ENCODE results near the gene ST6GAL1. TPM values are rescaled to one million over a fixed set of nuclear protein-coding genes. Genes with fewer than 3 reads are reported as not detected.
"Not testable (repeated sequence)": the region's sequence is repeated elsewhere in the genome, so short reads cannot be mapped to it uniquely, and the experiment has no call there.

Gene ST6GAL1
- total RNA-seq, 1 donor: 38.8 TPM

GRCh38 chr3:186965141-186965879 is 35.0 kb downstream of the ST6GAL1 start:
- H3K27me3 ChIP-seq (ENCODE audit: insufficient read depth, low read length): no peaks in the 10 kb centered on the region
- no peak overlapping the region for H3K4me3 ChIP-seq (ENCODE audit: low read length)
- peaks cover 31% of the 10 kb centered on the region for H3K4me1 ChIP-seq (ENCODE audit: insufficient read depth, low read length)
- H3K9me3 ChIP-seq (ENCODE audit: low read depth, low read length): no peaks in the 10 kb centered on the region

DNA sequence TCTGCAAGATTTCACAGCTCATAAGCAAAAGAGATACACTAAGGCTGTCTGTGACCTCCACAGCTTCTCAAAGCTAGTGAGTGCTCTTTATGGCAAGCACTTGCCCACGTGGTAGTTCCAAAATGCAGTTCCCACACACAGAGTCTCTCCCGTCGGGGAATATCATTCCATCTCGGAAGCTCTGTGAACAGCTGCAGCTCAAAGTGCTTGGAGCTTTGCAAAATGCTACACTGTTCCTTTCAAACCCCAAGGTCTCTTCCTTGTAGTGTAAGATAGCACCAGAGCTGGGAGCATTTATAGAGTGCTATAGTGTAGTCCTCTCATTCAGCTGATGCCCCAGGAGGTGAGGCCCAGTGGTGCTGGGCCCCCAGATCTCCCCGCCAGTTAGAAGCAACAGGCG is 36.1 kb downstream of the ST6GAL1 start:
- no peaks in the 10 kb centered on the region for H3K27me3 ChIP-seq (ENCODE audit: insufficient read depth, low read length)
- no peak overlapping the region for H3K4me3 ChIP-seq (ENCODE audit: low read length)
- H3K9me3 ChIP-seq (ENCODE audit: low read depth, low read length): no peaks in the 10 kb centered on the region
- peaks cover 24% of the 10 kb centered on the region for H3K4me1 ChIP-seq (ENCODE audit: insufficient read depth, low read length)

- H3K4me1 ChIP-seq (ENCODE audit: insufficient read depth, low read length): peaks cover 22% of the 10 kb centered on the region
- H3K9me3 ChIP-seq (ENCODE audit: low read depth, low read length); H3K4me3 ChIP-seq (ENCODE audit: low read length); H3K27me3 ChIP-seq (ENCODE audit: insufficient read depth, low read length): not testable (repeated sequence)
Observed at GRCh38 chr3:186967236-186967635, 36.9 kb downstream of the ST6GAL1 start.

DNA sequence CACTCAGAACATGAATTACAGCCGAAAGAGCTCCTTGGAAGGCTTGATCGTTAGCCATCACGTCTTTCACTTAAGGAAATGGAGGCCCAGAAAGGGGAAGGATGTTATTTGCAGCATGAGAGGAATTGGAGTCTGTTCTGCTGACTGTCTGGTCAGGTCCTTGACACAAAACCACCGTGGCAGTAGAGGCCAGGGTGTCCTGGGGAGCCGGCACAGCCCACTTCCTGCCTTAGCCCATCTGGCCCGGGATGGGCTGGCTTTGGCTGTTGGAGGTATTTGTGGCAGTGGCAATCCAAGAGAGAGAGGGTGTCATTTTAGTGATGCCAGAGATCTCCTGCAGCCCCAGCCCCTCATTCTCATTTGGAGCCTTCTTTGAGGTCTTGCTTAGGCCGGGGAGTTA is 37.4 kb downstream of the ST6GAL1 start:
- Histone ChIP-seq H3K4me3 (ENCODE audit: low read length) (no peak overlapping the region), H3K27me3 (ENCODE audit: insufficient read depth, low read length) (no peaks in the 10 kb centered on the region), H3K4me1 (ENCODE audit: insufficient read depth, low read length) (peaks cover 22% of the 10 kb centered on the region), H3K9me3 (ENCODE audit: low read depth, low read length) (no peaks in the 10 kb centered on the region)

- Histone ChIP-seq H3K4me1 (ENCODE audit: insufficient read depth, low read length) (peaks cover 24% of the 10 kb centered on the region), H3K9me3 (ENCODE audit: low read depth, low read length) (no peaks in the 10 kb centered on the region), H3K4me3 (ENCODE audit: low read length) (no peak overlapping the region), H3K27me3 (ENCODE audit: insufficient read depth, low read length) (no peaks in the 10 kb centered on the region)
Observed at GRCh38 chr3:186969607-186970006, 39.3 kb downstream of the ST6GAL1 start.

GRCh38 chr3:186971106-186971505 is 40.8 kb downstream of the ST6GAL1 start:
- H3K27me3 ChIP-seq (ENCODE audit: insufficient read depth, low read length); H3K9me3 ChIP-seq (ENCODE audit: low read depth, low read length); H3K4me3 ChIP-seq (ENCODE audit: low read length): not testable (repeated sequence)
- peaks cover 15% of the 10 kb centered on the region for H3K4me1 ChIP-seq (ENCODE audit: insufficient read depth, low read length)

DNA sequence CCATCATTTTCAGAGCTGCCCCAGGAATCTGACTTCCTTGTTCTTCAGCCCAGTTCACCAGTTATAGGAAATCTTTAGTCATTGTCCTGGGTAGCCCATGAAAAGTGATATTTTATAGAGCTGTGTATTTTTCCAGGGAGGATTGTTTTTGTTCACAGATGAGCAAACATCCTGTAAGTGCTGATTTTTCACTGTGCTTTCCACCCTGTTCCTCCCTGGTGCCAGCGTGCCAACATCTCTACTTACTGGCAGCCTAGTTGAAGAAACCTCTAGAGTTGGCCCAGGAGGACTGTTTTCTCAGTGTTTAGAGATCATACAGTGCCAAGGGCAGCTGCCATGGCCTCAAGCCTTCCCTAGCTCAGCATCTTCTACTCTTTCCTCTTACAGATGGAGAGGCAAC is 41.3 kb downstream of the ST6GAL1 start:
- Histone ChIP-seq H3K4me3 (ENCODE audit: low read length) (no peak overlapping the region), H3K27me3 (ENCODE audit: insufficient read depth, low read length) (no peaks in the 10 kb centered on the region), H3K9me3 (ENCODE audit: low read depth, low read length) (no peaks in the 10 kb centered on the region)

DNA sequence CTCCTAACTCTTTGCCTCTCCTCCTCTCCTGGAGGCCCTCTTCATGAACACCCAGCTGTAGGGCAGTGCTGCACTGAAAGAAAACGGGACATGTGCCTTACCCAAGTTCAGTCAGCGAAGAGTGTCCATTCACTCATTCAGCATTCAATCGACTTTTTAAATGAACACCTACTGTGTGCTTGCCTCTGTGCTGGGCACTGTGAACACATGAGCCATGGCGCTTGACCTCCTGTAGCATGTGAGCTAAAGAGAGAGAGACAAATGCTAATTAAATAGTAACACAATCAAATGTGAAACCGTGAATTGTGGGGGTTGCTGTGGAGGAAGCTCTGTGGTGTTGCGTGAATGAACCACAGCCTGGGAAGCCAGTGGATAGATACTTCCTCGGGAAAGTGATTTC is 43.4 kb downstream of the ST6GAL1 start:
- Histone ChIP-seq H3K4me3 (ENCODE audit: low read length) (no peak overlapping the region), H3K27me3 (ENCODE audit: insufficient read depth, low read length) (no peaks in the 10 kb centered on the region), H3K9me3 (ENCODE audit: low read depth, low read length) (no peaks in the 10 kb centered on the region), H3K4me1 (ENCODE audit: insufficient read depth, low read length) (peaks cover 8% of the 10 kb centered on the region)

More for the DNA sequence above, 41.3 kb downstream of the ST6GAL1 start:
- peaks cover 15% of the 10 kb centered on the region for H3K4me1 ChIP-seq (ENCODE audit: insufficient read depth, low read length)

GRCh38 chr3:186974824-186975313 is 44.5 kb downstream of the ST6GAL1 start:
- Histone ChIP-seq H3K4me1 (ENCODE audit: insufficient read depth, low read length) (peaks cover 8% of the 10 kb centered on the region), H3K9me3 (ENCODE audit: low read depth, low read length) (no peaks in the 10 kb centered on the region), H3K4me3 (ENCODE audit: low read length) (no peak overlapping the region), H3K27me3 (ENCODE audit: insufficient read depth, low read length) (no peaks in the 10 kb centered on the region)

- H3K4me1 ChIP-seq (ENCODE audit: insufficient read depth, low read length): peaks cover 8% of the 10 kb centered on the region
Observed at GRCh38 chr3:186975726-186976125, 45.4 kb downstream of the ST6GAL1 start.

GRCh38 chr3:186976837-186977750 is 46.8 kb downstream of the ST6GAL1 start:
- H3K4me3 ChIP-seq (ENCODE audit: low read length): no peak overlapping the region
- no peaks in the 10 kb centered on the region for H3K27me3 ChIP-seq (ENCODE audit: insufficient read depth, low read length)
- H3K9me3 ChIP-seq (ENCODE audit: low read depth, low read length): no peaks in the 10 kb centered on the region
- H3K4me1 ChIP-seq (ENCODE audit: insufficient read depth, low read length): peaks cover 8% of the 10 kb centered on the region

More at GRCh38 chr3:186975726-186976125, 45.4 kb downstream of the ST6GAL1 start:
- no peak overlapping the region for H3K4me3 ChIP-seq (ENCODE audit: low read length)
- H3K9me3 ChIP-seq (ENCODE audit: low read depth, low read length): no peaks in the 10 kb centered on the region
- no peaks in the 10 kb centered on the region for H3K27me3 ChIP-seq (ENCODE audit: insufficient read depth, low read length)

DNA sequence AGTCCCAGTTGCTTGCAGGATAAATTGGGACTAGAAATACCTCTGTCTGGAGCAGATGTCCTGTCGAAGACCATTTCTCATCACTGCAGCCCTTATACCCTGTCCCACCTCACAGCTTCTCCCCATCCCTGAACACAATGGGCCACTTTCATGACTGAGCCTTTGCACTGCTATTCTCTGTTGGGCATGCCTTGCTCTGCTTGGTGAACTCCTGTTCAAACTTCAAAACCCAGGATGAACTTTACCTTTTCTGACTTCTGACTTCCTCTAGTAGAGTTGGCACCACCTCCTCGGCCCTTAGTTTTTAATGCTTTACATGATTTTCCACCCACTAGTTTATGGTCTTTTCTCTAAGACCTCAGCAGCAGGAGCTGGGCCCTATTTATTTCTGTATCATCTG is 48.4 kb downstream of the ST6GAL1 start:
- H3K4me3 ChIP-seq (ENCODE audit: low read length): no peak overlapping the region
- H3K4me1 ChIP-seq (ENCODE audit: insufficient read depth, low read length): peaks cover 9% of the 10 kb centered on the region
- H3K27me3 ChIP-seq (ENCODE audit: insufficient read depth, low read length): no peaks in the 10 kb centered on the region
- H3K9me3 ChIP-seq (ENCODE audit: low read depth, low read length): no peaks in the 10 kb centered on the region

DNA sequence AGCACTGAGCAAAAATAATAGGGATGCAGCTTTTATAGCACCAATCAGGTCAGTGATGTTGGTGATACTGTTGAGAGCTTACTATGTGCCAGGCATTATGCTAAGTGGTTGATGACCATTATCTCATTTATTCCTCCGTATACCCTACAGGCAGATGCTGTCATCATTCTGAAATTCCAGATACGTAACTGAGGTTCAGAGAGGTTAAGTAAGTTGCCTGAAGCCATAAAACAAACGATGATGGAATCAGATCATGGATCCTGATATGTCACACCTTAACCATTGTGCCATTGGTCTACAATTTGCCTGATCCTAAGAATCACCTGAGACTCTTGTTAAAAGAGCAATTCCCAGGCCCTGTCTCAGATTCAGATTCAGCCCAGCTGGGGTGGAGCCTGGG is 49.5 kb downstream of the ST6GAL1 start:
- Histone ChIP-seq H3K4me1 (ENCODE audit: insufficient read depth, low read length) (peaks cover 13% of the 10 kb centered on the region), H3K9me3 (ENCODE audit: low read depth, low read length) (no peaks in the 10 kb centered on the region), H3K4me3 (ENCODE audit: low read length) (no peak overlapping the region), H3K27me3 (ENCODE audit: insufficient read depth, low read length) (no peaks in the 10 kb centered on the region)

DNA sequence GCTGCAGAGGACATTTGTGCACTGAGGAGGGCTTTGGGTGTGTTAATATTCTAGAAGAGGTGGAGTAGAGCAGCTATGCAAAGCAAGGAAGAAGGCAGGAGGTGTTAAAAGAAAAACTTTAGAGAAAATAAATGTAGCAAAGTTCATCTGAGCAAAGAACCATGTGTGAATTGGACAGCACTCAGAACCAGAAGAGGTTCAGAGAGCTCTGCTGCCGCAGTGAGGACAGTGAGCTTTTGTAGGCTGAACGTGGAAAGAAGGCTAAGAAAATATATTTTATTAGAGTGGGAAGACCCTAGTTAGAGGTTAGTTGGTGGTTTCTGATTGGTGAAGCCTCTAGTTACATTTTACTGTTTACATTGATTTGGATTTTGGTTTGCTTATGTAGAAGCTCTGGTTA is 50.7 kb downstream of the ST6GAL1 start:
- Histone ChIP-seq H3K4me3 (ENCODE audit: low read length) (no peak overlapping the region), H3K9me3 (ENCODE audit: low read depth, low read length) (no peaks in the 10 kb centered on the region), H3K27me3 (ENCODE audit: insufficient read depth, low read length) (no peaks in the 10 kb centered on the region), H3K4me1 (ENCODE audit: insufficient read depth, low read length) (peaks cover 24% of the 10 kb centered on the region)

DNA sequence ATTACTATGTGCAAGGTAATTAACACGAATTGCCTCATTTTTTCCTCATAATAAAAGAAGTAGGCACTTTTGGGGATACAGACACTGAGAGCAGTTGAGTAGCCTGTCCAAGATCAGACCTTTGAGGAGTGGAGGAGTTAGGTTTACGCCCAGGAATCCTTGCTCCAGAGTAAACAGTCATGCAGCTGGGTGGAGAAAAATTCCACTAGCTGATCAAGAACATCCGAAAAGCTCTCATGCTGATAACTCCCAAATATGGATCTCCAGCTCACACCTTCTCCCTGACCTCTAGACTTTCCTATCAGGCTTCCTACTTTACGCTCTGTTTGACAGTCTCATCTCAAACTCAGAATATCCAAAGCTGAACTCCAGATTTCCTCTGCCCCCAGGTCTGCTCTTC is 53.3 kb downstream of the ST6GAL1 start:
- Histone ChIP-seq H3K4me3 (ENCODE audit: low read length) (no peak overlapping the region), H3K9me3 (ENCODE audit: low read depth, low read length) (no peaks in the 10 kb centered on the region), H3K27me3 (ENCODE audit: insufficient read depth, low read length) (no peaks in the 10 kb centered on the region), H3K4me1 (ENCODE audit: insufficient read depth, low read length) (peaks cover 47% of the 10 kb centered on the region)

Data from mononuclear cell (primary cell).